Heart left ventricle (tissue), 13 donors: Measurements from ENCODE around the gene WWTR1.

Experiments used
- CTCF ChIP-seq, 12 donors: fragments of 200-600 bp; sonication (generic) in 4 of 12; IDR thresholded peaks; one replicate each; pipeline versions ENCODE4 v1.5.0 to v1.8.0; 2018 to 2022; ENCODE audit warnings: antibody characterized with exemption in 12 of 12, mild to moderate bottlenecking in 5 of 12
- POLR2A ChIP-seq, 2 donors: fragments of 450-650 bp; IDR thresholded peaks; one replicate each; pipeline ENCODE4 v1.6.1; 2017; ENCODE audit warnings: antibody characterized with exemption in 2 of 2, mild to moderate bottlenecking in 2 of 2, moderate library complexity in 2 of 2
- donor health status: ischemic (EF 13 %, LVEDD 7.1; RV severe dilation, severe dysfunction).
- donor health status: DM: no; HTN: yes; CAD: no.
- donor health status: DM: no; HTN: no; CAD: no.
- donor health status: ischemic (EF 25% LVEDD 6.9; RV normal size, moderate dysfunction).
- donor health status: ischemic (EF 25% LVEDD 5.7; RV mildly dilated, moderate dysfunction).
- donor health status: ischemic (EF 35%, LVEDD 5.7; RV mildly dilated, moderate dysfunction).
- donor health status: nonischemic (EF 11% LVEDD 7.7; RV severe dilation, severe dysfunction).
- donor health status: DM: yes; HTN: yes; CAD: no.
- donor health status: PGD.
- donor health status: ischemic (EF 29% LVEDD 5.4; RV normal size, mild dysfunction).
- donor health status: nonischemic (EF 23%, LVEDD 6.1; RV moderate dilation, normal function).

DNA sequence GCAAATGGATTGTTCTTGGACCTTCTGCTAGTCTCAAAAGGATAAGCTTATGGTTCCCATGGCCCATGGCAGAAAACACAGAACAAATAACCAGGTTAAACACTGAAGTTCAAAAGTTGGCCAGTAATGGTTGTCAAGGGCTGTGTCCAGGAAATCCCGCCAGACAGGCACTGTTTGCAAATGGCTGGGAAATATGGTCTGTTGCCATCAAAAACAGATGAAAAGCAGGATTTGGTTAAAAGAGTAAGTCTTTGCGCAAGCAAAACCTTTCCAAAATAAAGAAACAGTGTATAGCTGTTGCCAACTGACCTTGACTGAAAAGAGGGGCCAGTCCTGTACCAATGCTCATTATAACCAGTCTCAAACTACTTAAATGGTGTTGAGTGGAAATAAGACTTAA is 58.6 kb downstream of the WWTR1 start:
- no peak for TF ChIP-seq POLR2A (IDR thresholded peaks at IDR 0.05)
- TF ChIP-seq CTCF (IDR thresholded peaks at IDR 0.05) = no peak
